GM23338 (cell line): ENCODE data around the gene MFGE8. TPM values are rescaled to one million over a fixed set of nuclear protein-coding genes. Genes with fewer than 3 reads are reported as not detected.

ENCODE experiments used
- ATAC-seq: fragments of 200-7000 bp; cut with Tn5 transposase; 3 replicates; pipeline ENCODE4 v1.9.1; 2020
- DNase-seq: peaks from one replicate; pipeline ENCODE4 v3.0.0-alpha.2; 2015; ENCODE audit warnings: low spot score
- H2AFZ ChIP-seq: fragments of 200-600 bp; sonication (generic); 2 replicates; pipeline ENCODE4 v1.8.0; 2016; ENCODE audit warnings: antibody characterized with exemption, mild to moderate bottlenecking, moderate library complexity
- H3F3A ChIP-seq: fragments of 200-600 bp; sonication (generic); replicated peaks from 2 replicates; pipeline ENCODE4 v1.8.0; 2017; ENCODE audit warnings: antibody characterized with exemption, mixed run types, low read depth
- H3K27ac ChIP-seq: fragments of 200-600 bp; sonication (generic); 2 replicates; pipeline ENCODE4 v1.6.1; 2016; ENCODE audit warnings: low read depth
- H3K27me3 ChIP-seq: fragments of 200-600 bp; sonication (generic); 2 replicates; pipeline ENCODE4 v1.8.0; 2016; ENCODE audit warnings: mild to moderate bottlenecking, mixed run types, moderate library complexity; ENCODE audit not compliant: insufficient read depth
- H3K36me3 ChIP-seq: fragments of 200-600 bp; sonication (generic); 2 replicates; pipeline ENCODE4 v1.8.0; 2016; ENCODE audit warnings: mild to moderate bottlenecking; ENCODE audit not compliant: insufficient read depth
- H3K4me1 ChIP-seq: fragments of 200-600 bp; sonication (generic); 2 replicates; pipeline ENCODE4 v1.8.0; 2016; ENCODE audit warnings: mild to moderate bottlenecking, moderate library complexity; ENCODE audit not compliant: insufficient read depth
- H3K4me2 ChIP-seq: fragments of 200-600 bp; sonication (generic); 2 replicates; pipeline ENCODE4 v1.7.1; 2017; ENCODE audit warnings: mixed run types
- H3K4me3 ChIP-seq: fragments of 200-600 bp; sonication (generic); 2 replicates; pipeline ENCODE4 v1.6.1; 2016; ENCODE audit warnings: mixed run types
- H3K79me2 ChIP-seq: fragments of 200-600 bp; sonication (generic); replicated peaks from 2 replicates; pipeline ENCODE4 v1.8.0; 2017; ENCODE audit warnings: mild to moderate bottlenecking; ENCODE audit not compliant: insufficient read depth
- H3K9me2 ChIP-seq: fragments of 200-600 bp; sonication (generic); 2 replicates; pipeline ENCODE4 v1.8.0; 2017; ENCODE audit not compliant: insufficient read depth
- H4K20me1 ChIP-seq: fragments of 200-600 bp; sonication (generic); replicated peaks from 2 replicates; pipeline ENCODE4 v1.8.0; 2017; ENCODE audit warnings: mild to moderate bottlenecking; ENCODE audit not compliant: insufficient read depth
- H3K27ac Mint-ChIP-seq: 2 replicates; pipeline ENCODE4 v1.8.0; 2020; ENCODE audit warnings: inconsistent platforms, mild to moderate bottlenecking, moderate library complexity, mixed read lengths
- H3K27me3 Mint-ChIP-seq: 3 replicates; pipeline ENCODE4 v1.8.0; 2022; ENCODE audit warnings: low read depth, mild to moderate bottlenecking, moderate library complexity, mixed read lengths, inconsistent platforms; ENCODE audit not compliant: insufficient read depth, poor library complexity
- H3K36me3 Mint-ChIP-seq: 3 replicates; pipeline ENCODE4 v1.8.0; 2021; ENCODE audit warnings: low read depth, mild to moderate bottlenecking, inconsistent platforms, moderate library complexity, mixed read lengths
- H3K4me1 Mint-ChIP-seq: 3 replicates; pipeline ENCODE4 v1.8.0; 2020; ENCODE audit warnings: mild to moderate bottlenecking, inconsistent platforms, mixed read lengths
- H3K4me3 Mint-ChIP-seq: 3 replicates; pipeline ENCODE4 v1.8.0; 2021; ENCODE audit warnings: moderate library complexity, mild to moderate bottlenecking, inconsistent platforms, mixed read lengths
- H3K9me3 Mint-ChIP-seq: 3 replicates; pipeline ENCODE4 v1.8.0; 2020; ENCODE audit warnings: moderate library complexity, mild to moderate bottlenecking, inconsistent platforms, mixed read lengths
- CTCF ChIP-seq, 2 experiments: fragments of 200-600 bp in 1 of 2; sonication (generic) in 1 of 2; conservative IDR thresholded peaks; 2 replicates each; pipeline versions ENCODE4 v1.5.1 to v1.6.1; 2016 to 2017; ENCODE audit warnings: antibody characterized with exemption in 2 of 2, low read depth in 2 of 2, mild to moderate bottlenecking in 2 of 2, moderate library complexity in 1 of 2
- ETS1 ChIP-seq: IDR thresholded peaks from 2 replicates; pipeline ENCODE4 v1.6.1; 2016; ENCODE audit warnings: antibody characterized with exemption
- EZH2 ChIP-seq: fragments of 200-600 bp; sonication (generic); IDR thresholded peaks from one replicate; pipeline ENCODE4 v1.8.0; 2017; ENCODE audit warnings: antibody characterized with exemption, mild to moderate bottlenecking, low read depth; ENCODE audit not compliant: unreplicated experiment
- JUNB ChIP-seq: IDR thresholded peaks from one replicate; pipeline ENCODE4 v1.6.1; 2016; ENCODE audit warnings: antibody characterized with exemption; ENCODE audit not compliant: unreplicated experiment
- NANOG ChIP-seq: IDR thresholded peaks from 2 replicates; pipeline ENCODE4 v1.6.1; 2016; ENCODE audit warnings: antibody characterized with exemption, borderline replicate concordance
- ZNF114 ChIP-seq: fragments of 250-450 bp; sonication (Bioruptor Pico); IDR thresholded peaks from 2 replicates; pipeline ENCODE4 v1.5.0; 2020; ENCODE audit warnings: mild to moderate bottlenecking, moderate library complexity
- ZNF462 ChIP-seq: fragments of 250-450 bp; sonication (Bioruptor Pico); IDR thresholded peaks from 2 replicates; pipeline ENCODE4 v1.5.0; 2020; ENCODE audit warnings: mild to moderate bottlenecking, moderate library complexity
- polyA plus RNA-seq: library from polyadenylated mRNA; unstranded; fragments of >200 nt; fragmentation: Nextera tagmentation; extraction: Ambion mirVana; gene quantifications from 2 replicates; pipeline ENCODE4 v1.2.1, GENCODE V29; 2016
- total RNA-seq: library from RNA; depleted of rRNA; stranded (reverse); fragments of >200 nt; shearing (Covaris generic); gene quantifications from 2 replicates; pipeline ENCODE4 v1.2.3, GENCODE V29; 2014
- TF ChIP-seq, protein P1 (sequence below): IDR thresholded peaks from one replicate; pipeline ENCODE4 v1.6.1; 2018; ENCODE audit warnings: antibody characterized with exemption; ENCODE audit not compliant: unreplicated experiment

MFGE8 gene
- total and polyA plus RNA-seq, 2 experiments from 2014 or later: 279 to 671 TPM

GRCh38 chr15:88902846-88903245 lies 10.3 kb downstream of the MFGE8 start (continued):
- no peak for TF ChIP-seq CTCF (conservative IDR thresholded peaks at IDR 0.05; ENCODE audit: low read depth in 2 of 2)
- TF ChIP-seq ETS1: no peak

GRCh38 chr15:88902221-88902835 lies 10.9 kb downstream of the MFGE8 start:
- Histone ChIP-seq H3F3A (peaks cover 56% of the 10 kb centered on the region), H3K27ac (no peak overlapping the region), H3K4me3 (no peak overlapping the region), H3K4me1 (peaks cover 21% of the 10 kb centered on the region), H3K4me2 (no peak overlapping the region), H4K20me1 (peaks cover 44% of the 10 kb centered on the region), H3K36me3 (peaks cover 39% of the 10 kb centered on the region), H2AFZ (no peak overlapping the region), H3K79me2 (peaks cover 21% of the 10 kb centered on the region), H3K27me3 (no peaks in the 10 kb centered on the region), H3K9me2 (no peaks in the 10 kb centered on the region)
- Mint-ChIP-seq H3K4me1 (peaks cover 73% of the 10 kb centered on the region), H3K9me3 (no peaks in the 10 kb centered on the region; the same call in 1 of the 3 replicates), H3K27me3 (peaks cover 34% of the 10 kb centered on the region), H3K4me3 (no peak overlapping the region), H3K36me3 (peaks cover 98% of the 10 kb centered on the region), H3K27ac (no peak overlapping the region)
- TF ChIP-seq NANOG (no peak), ZNF462 (CRISPR knock-in tag) (no peak), EZH2 (no peak), ZNF114 (no peak), JUNB (no peak)
- TF ChIP-seq, protein P1, sequence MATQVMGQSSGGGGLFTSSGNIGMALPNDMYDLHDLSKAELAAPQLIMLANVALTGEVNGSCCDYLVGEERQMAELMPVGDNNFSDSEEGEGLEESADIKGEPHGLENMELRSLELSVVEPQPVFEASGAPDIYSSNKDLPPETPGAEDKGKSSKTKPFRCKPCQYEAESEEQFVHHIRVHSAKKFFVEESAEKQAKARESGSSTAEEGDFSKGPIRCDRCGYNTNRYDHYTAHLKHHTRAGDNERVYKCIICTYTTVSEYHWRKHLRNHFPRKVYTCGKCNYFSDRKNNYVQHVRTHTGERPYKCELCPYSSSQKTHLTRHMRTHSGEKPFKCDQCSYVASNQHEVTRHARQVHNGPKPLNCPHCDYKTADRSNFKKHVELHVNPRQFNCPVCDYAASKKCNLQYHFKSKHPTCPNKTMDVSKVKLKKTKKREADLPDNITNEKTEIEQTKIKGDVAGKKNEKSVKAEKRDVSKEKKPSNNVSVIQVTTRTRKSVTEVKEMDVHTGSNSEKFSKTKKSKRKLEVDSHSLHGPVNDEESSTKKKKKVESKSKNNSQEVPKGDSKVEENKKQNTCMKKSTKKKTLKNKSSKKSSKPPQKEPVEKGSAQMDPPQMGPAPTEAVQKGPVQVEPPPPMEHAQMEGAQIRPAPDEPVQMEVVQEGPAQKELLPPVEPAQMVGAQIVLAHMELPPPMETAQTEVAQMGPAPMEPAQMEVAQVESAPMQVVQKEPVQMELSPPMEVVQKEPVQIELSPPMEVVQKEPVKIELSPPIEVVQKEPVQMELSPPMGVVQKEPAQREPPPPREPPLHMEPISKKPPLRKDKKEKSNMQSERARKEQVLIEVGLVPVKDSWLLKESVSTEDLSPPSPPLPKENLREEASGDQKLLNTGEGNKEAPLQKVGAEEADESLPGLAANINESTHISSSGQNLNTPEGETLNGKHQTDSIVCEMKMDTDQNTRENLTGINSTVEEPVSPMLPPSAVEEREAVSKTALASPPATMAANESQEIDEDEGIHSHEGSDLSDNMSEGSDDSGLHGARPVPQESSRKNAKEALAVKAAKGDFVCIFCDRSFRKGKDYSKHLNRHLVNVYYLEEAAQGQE: no peak
- ATAC-seq (no peak), DNase-seq (no peak)
